Transverse colon (tissue), 4 donors: ENCODE results near the gene EFNA5. TPM values are rescaled to one million over a fixed set of nuclear protein-coding genes. Genes with fewer than 3 reads are reported as not detected.

Experiments used
- DNase-seq: peaks from one replicate; pipeline ENCODE4 v3.0.0-alpha.2; 2019
- H3K27ac ChIP-seq, 4 donors: fragments of 200-600 bp; sonication (generic); 2 replicates each; pipeline ENCODE4 v1.5.1; 2016 to 2018; ENCODE audit warnings: inconsistent platforms in 4 of 4
- H3K27me3 ChIP-seq: fragments of 200-600 bp; sonication (generic); 2 replicates; pipeline ENCODE4 v1.5.1; 2017; ENCODE audit warnings: inconsistent platforms
- H3K36me3 ChIP-seq, 4 donors: fragments of 200-600 bp; sonication (generic); 2 replicates each; pipeline ENCODE4 v1.5.1; 2017 to 2019; ENCODE audit warnings: inconsistent platforms in 4 of 4
- H3K4me1 ChIP-seq, 4 donors: fragments of 200-600 bp; sonication (generic); 2 replicates each; pipeline ENCODE4 v1.5.1; 2017 to 2020; ENCODE audit warnings: inconsistent platforms in 4 of 4
- H3K4me3 ChIP-seq, 4 donors: fragments of 200-600 bp; sonication (generic); 1 replicate in 1 of 4; 2 replicates in 3 of 4; pipeline versions ENCODE4 v1.5.1 to v1.6.1; 2017 to 2019; ENCODE audit warnings: inconsistent platforms in 4 of 4
- H3K9me3 ChIP-seq, 2 donors: fragments of 200-600 bp; sonication (generic); 2 replicates each; pipeline ENCODE4 v1.5.1; 2017 to 2019; ENCODE audit warnings: inconsistent platforms in 2 of 2
- EP300 ChIP-seq: sonication (generic); formaldehyde crosslinking; IDR thresholded peaks from one replicate; pipeline ENCODE4 v1.6.1; 2017; ENCODE audit warnings: antibody characterized with exemption, low read depth
- POLR2A ChIP-seq: fragments of 450-650 bp; IDR thresholded peaks from one replicate; pipeline ENCODE4 v1.6.1; 2016; ENCODE audit warnings: antibody characterized with exemption, mild to moderate bottlenecking, moderate library complexity
- POLR2AphosphoS5 ChIP-seq, 3 donors: sonication (generic); formaldehyde crosslinking; IDR thresholded peaks; one replicate each; pipeline ENCODE4 v1.6.1; 2016; ENCODE audit warnings: antibody characterized with exemption in 3 of 3
- WGBS, 2 donors: methylation state at CpG; one replicate each; pipeline ENCODE4 v1.1.5; 2018; ENCODE audit warnings: low coverage in 1 of 2; 5-methylcytosine and 5-hydroxymethylcytosine counted together
- in situ Hi-C, 4 donors: fragments of 200-750 bp; cut with MboI; loops; one replicate each; pipeline versions ENCODE4 v1.15.0 to v1.15.1; 2017; ENCODE audit warnings: low sequenced_read_pairs in 3 of 4, low pct_ligation_motif_present in 1 of 4, low pct_unique_long_range_greater_than_20kb in 1 of 4
- intact Hi-C: fragments of 100-400 bp; cut with DNase I; formaldehyde crosslinking; loops from one replicate; pipeline ENCODE4 v1.15.1; 2023; ENCODE audit warnings: low total_unique reads
- total RNA-seq, 4 donors: library from RNA; depleted of rRNA; stranded (reverse); fragments of >200 nt; gene quantifications; one replicate each; pipeline ENCODE4 v1.1.0, GENCODE V29; 2016
- TF ChIP-seq, protein P1 (sequence below), 5 experiments: fragments of 200-600 bp in 3 of 5; fragments of 450-650 bp in 2 of 5; sonication (generic) in 3 of 5; IDR thresholded peaks; 1 replicate in 2 of 5; 2 replicates in 3 of 5; pipeline ENCODE4 v1.5.1; 2016 to 2017; ENCODE audit warnings: antibody characterized with exemption in 5 of 5, inconsistent platforms in 3 of 5, mild to moderate bottlenecking in 2 of 5, moderate library complexity in 1 of 5

Gene EFNA5
- total RNA-seq = 10 to 100 TPM in 2 of 4 donors, 1 to 10 TPM in 2; 1.5 to 18.2 (median 12.1) TPM

- Histone ChIP-seq H3K36me3 (no peaks in the 10 kb centered on the region), H3K27ac (peak within 1 kb of the TSS; percentile 80 to 90 (median 88)), H3K9me3 (no peaks in the 10 kb centered on the region), H3K4me3 (peak within 1 kb of the TSS; percentile 50 to 72 (median 64)), H3K27me3 (peaks cover 41% of the 10 kb centered on the region), H3K4me1 (peaks cover 0 to 38% (median 21%) of the 10 kb centered on the region in 4 donors)
- intact Hi-C loops = no loop called here
- no peak for TF ChIP-seq POLR2AphosphoS5 (IDR thresholded peaks at IDR 0.05)
- no peak for TF ChIP-seq POLR2A
- TF ChIP-seq, protein P1, sequence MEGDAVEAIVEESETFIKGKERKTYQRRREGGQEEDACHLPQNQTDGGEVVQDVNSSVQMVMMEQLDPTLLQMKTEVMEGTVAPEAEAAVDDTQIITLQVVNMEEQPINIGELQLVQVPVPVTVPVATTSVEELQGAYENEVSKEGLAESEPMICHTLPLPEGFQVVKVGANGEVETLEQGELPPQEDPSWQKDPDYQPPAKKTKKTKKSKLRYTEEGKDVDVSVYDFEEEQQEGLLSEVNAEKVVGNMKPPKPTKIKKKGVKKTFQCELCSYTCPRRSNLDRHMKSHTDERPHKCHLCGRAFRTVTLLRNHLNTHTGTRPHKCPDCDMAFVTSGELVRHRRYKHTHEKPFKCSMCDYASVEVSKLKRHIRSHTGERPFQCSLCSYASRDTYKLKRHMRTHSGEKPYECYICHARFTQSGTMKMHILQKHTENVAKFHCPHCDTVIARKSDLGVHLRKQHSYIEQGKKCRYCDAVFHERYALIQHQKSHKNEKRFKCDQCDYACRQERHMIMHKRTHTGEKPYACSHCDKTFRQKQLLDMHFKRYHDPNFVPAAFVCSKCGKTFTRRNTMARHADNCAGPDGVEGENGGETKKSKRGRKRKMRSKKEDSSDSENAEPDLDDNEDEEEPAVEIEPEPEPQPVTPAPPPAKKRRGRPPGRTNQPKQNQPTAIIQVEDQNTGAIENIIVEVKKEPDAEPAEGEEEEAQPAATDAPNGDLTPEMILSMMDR (IDR thresholded peaks at IDR 0.05) = no peak
- TF ChIP-seq EP300 = no peak
- 1% methylated on average over 61 of the region's 84 CpGs; no CpG with 5 or more reads in 1 of the 2 donors for WGBS, 2 donors
- in situ Hi-C loops = no loop called here
- peak; percentile 41 for DNase-seq
Measured at GRCh38 chr5:107670932-107671741, at the start of gene EFNA5. Gene EFNA5, minus strand, starts transcription at chr5:107670937.

- intact Hi-C loops = no loop called here
Measured at GRCh38 chr5:107719034-107719606, 48.4 kb upstream of the EFNA5 start.

DNA sequence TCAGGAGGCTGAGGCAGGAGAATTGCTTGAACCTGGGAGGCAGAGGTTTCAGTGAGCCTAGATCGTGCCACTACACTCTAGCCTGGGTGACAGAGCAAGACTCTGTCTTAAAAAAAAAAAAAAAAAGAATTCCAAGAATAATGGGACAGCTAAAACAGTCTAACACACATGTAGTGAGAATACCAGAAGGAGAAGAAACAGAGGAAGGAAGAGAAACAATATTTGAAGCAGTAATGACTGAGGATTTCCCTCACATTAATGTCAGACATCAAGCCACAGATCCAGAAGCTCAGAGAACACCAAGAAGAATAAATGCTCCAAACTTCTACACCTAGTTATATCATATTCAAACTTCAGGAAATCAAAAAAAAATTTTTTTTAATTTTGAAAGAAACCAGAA lies 47.1 kb upstream of the EFNA5 start:
- in situ Hi-C loops = no loop called here
- intact Hi-C loops = no loop called here
- Histone ChIP-seq H3K4me3 (no peak overlapping the region), H3K4me1 (no peaks in the 10 kb centered on the region), H3K27me3 (no peaks in the 10 kb centered on the region), H3K36me3 (no peaks in the 10 kb centered on the region), H3K27ac (no peak overlapping the region), H3K9me3 (peaks cover 14 to 15% of the 10 kb centered on the region in 2 donors)
- TF ChIP-seq POLR2AphosphoS5 (IDR thresholded peaks at IDR 0.05) = no peak
- TF ChIP-seq EP300 = no peak
- TF ChIP-seq, protein P1 (IDR thresholded peaks at IDR 0.05) = no peak
- TF ChIP-seq POLR2A = no peak
- no peak for DNase-seq
- WGBS, 2 donors = 87% methylated on average over 1 of the region's 1 CpG; no CpG with 5 or more reads in 1 of the 2 donors

More at GRCh38 chr5:107719034-107719606, 48.4 kb upstream of the EFNA5 start:
- WGBS, 2 donors = 90% methylated on average over 6 of the region's 6 CpGs; no CpG with 5 or more reads in 1 of the 2 donors
- Histone ChIP-seq H3K4me1 (no peaks in the 10 kb centered on the region), H3K36me3 (no peaks in the 10 kb centered on the region), H3K27ac (no peak overlapping the region), H3K9me3 (peaks cover 14 to 15% of the 10 kb centered on the region in 2 donors), H3K4me3 (no peak overlapping the region), H3K27me3 (no peaks in the 10 kb centered on the region)
- TF ChIP-seq, protein P1 (IDR thresholded peaks at IDR 0.05) = no peak
- no peak for TF ChIP-seq EP300
- no peak for TF ChIP-seq POLR2AphosphoS5 (IDR thresholded peaks at IDR 0.05)
- TF ChIP-seq POLR2A = no peak
- in situ Hi-C loops = no loop called here
- DNase-seq = no peak

DNA sequence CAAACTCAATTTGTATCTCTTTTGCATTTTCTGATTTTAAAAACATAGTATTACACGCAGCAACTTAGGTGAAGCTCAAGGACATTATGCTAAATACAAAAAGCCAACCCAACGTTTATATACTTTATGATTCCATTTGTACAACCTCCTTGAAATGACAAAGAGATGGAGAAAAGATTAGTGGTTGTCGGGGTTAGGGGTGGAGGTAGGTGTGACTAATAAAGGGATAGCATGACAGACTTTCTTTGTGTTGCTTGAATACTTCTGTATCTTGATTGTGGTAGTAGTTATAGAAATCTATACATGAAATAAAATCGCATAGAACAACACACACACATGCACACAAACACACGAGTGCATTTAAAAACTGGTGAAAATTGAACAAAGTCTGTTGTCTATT lies 42.5 kb upstream of the EFNA5 start:
- no peaks in the 10 kb centered on the region for H3K27me3 ChIP-seq
- H3K4me1 ChIP-seq = no peaks in the 10 kb centered on the region
- H3K4me3 ChIP-seq = no peak overlapping the region
- WGBS, 2 donors = 74 to 79% methylated on average over 5 of the region's 5 CpGs
- TF ChIP-seq, protein P1 (IDR thresholded peaks at IDR 0.05) = no peak
- TF ChIP-seq POLR2A (no peak), EP300 (no peak), POLR2AphosphoS5 (IDR thresholded peaks at IDR 0.05) (no peak)
- no peak overlapping the region for H3K27ac ChIP-seq
- DNase-seq = no peak
- in situ Hi-C loops (no loop called here), intact Hi-C loops (no loop called here)
- peaks cover 7 to 8% of the 10 kb centered on the region in 2 donors for H3K9me3 ChIP-seq
- no peaks in the 10 kb centered on the region for H3K36me3 ChIP-seq
